ENCODE results near the gene SENP1. TPM values are rescaled to one million over a fixed set of nuclear protein-coding genes. Genes with fewer than 3 reads are reported as not detected.

SENP1 gene
- total RNA-seq, 1 donor: 23.9 TPM

GRCh38 chr12:48022676-48023385 lies 83.0 kb downstream of the SENP1 start:
- Histone ChIP-seq H3K27ac (ENCODE audit: low read depth, low read length) (no peak overlapping the region), H3K4me1 (ENCODE audit: insufficient read depth, low read length) (no peaks in the 10 kb centered on the region), H3K4me2 (ENCODE audit: insufficient read depth, low read length) (no peak overlapping the region), H4K20me1 (ENCODE audit: insufficient read depth, low read length) (no peaks in the 10 kb centered on the region), H2AFZ (ENCODE audit: low read length) (no peak overlapping the region), H3K27me3 (ENCODE audit: insufficient read depth, low read length) (peaks cover 66% of the 10 kb centered on the region), H3K9me3 (ENCODE audit: low read depth, low read length) (no peaks in the 10 kb centered on the region), H3K79me2 (ENCODE audit: insufficient read depth, low read length) (no peaks in the 10 kb centered on the region), H3K4me3 (ENCODE audit: insufficient read depth, low read length) (no peak overlapping the region), H3K36me3 (ENCODE audit: insufficient read depth, low read length) (no peaks in the 10 kb centered on the region)
- no peak for DNase-seq (ENCODE audit: insufficient read length, low spot score, missing footprints)
- no peak for TF ChIP-seq CTCF (IDR thresholded peaks at IDR 0.05; ENCODE audit: extremely low read depth, low read depth, low read length)

GRCh38 chr12:48022180-48022521 lies 83.7 kb downstream of the SENP1 start:
- no peaks in the 10 kb centered on the region for H3K79me2 ChIP-seq (ENCODE audit: insufficient read depth, low read length)
- H3K27ac ChIP-seq (ENCODE audit: low read depth, low read length): no peak overlapping the region
- H3K4me1 ChIP-seq (ENCODE audit: insufficient read depth, low read length): no peaks in the 10 kb centered on the region
- H3K4me2 ChIP-seq (ENCODE audit: insufficient read depth, low read length): no peak overlapping the region
- no peaks in the 10 kb centered on the region for H3K36me3 ChIP-seq (ENCODE audit: insufficient read depth, low read length)
- H3K27me3 ChIP-seq (ENCODE audit: insufficient read depth, low read length): peaks cover 69% of the 10 kb centered on the region
- H2AFZ ChIP-seq (ENCODE audit: low read length): no peak overlapping the region
- H4K20me1 ChIP-seq (ENCODE audit: insufficient read depth, low read length): no peaks in the 10 kb centered on the region
- DNase-seq (ENCODE audit: insufficient read length, low spot score, missing footprints): no peak
- no peak overlapping the region for H3K4me3 ChIP-seq (ENCODE audit: insufficient read depth, low read length)
- no peaks in the 10 kb centered on the region for H3K9me3 ChIP-seq (ENCODE audit: low read depth, low read length)
- no peak for TF ChIP-seq CTCF (IDR thresholded peaks at IDR 0.05; ENCODE audit: extremely low read depth, low read depth, low read length)

- no peaks in the 10 kb centered on the region for H3K9me3 ChIP-seq (ENCODE audit: low read depth, low read length)
- no peak for TF ChIP-seq CTCF (IDR thresholded peaks at IDR 0.05; ENCODE audit: extremely low read depth, low read depth, low read length)
- H3K79me2 ChIP-seq (ENCODE audit: insufficient read depth, low read length): no peaks in the 10 kb centered on the region
- H3K27me3 ChIP-seq (ENCODE audit: insufficient read depth, low read length): peaks cover 72% of the 10 kb centered on the region
- H3K4me2 ChIP-seq (ENCODE audit: insufficient read depth, low read length): no peak overlapping the region
- H4K20me1 ChIP-seq (ENCODE audit: insufficient read depth, low read length): no peaks in the 10 kb centered on the region
- no peak overlapping the region for H3K4me3 ChIP-seq (ENCODE audit: insufficient read depth, low read length)
- H2AFZ ChIP-seq (ENCODE audit: low read length): no peak overlapping the region
- no peaks in the 10 kb centered on the region for H3K36me3 ChIP-seq (ENCODE audit: insufficient read depth, low read length)
- no peak overlapping the region for H3K27ac ChIP-seq (ENCODE audit: low read depth, low read length)
- no peaks in the 10 kb centered on the region for H3K4me1 ChIP-seq (ENCODE audit: insufficient read depth, low read length)
- DNase-seq (ENCODE audit: insufficient read length, low spot score, missing footprints): no peak
Measured at GRCh38 chr12:48021485-48022179, 84.2 kb downstream of the SENP1 start.

- Histone ChIP-seq H3K27me3 (ENCODE audit: insufficient read depth, low read length) (peaks cover 79% of the 10 kb centered on the region), H3K36me3 (ENCODE audit: insufficient read depth, low read length) (no peaks in the 10 kb centered on the region), H3K79me2 (ENCODE audit: insufficient read depth, low read length) (no peaks in the 10 kb centered on the region), H3K9me3 (ENCODE audit: low read depth, low read length) (no peaks in the 10 kb centered on the region), H2AFZ (ENCODE audit: low read length) (no peak overlapping the region), H3K4me1 (ENCODE audit: insufficient read depth, low read length) (no peaks in the 10 kb centered on the region), H4K20me1 (ENCODE audit: insufficient read depth, low read length) (no peaks in the 10 kb centered on the region), H3K4me3 (ENCODE audit: insufficient read depth, low read length) (no peak overlapping the region), H3K27ac (ENCODE audit: low read depth, low read length) (no peak overlapping the region), H3K4me2 (ENCODE audit: insufficient read depth, low read length) (no peak overlapping the region)
- DNase-seq (ENCODE audit: insufficient read length, low spot score, missing footprints): no peak
- TF ChIP-seq CTCF (IDR thresholded peaks at IDR 0.05; ENCODE audit: extremely low read depth, low read depth, low read length): no peak
Measured at GRCh38 chr12:48019639-48020265, 86.1 kb downstream of the SENP1 start.

Data from osteoblast (primary cell).